Measurements from ENCODE around the gene RAB4B.

The RAB4B gene

GRCh38 chr19:40801426-40802299 lies 23.6 kb downstream of the RAB4B start (continued):
- TF ChIP-seq KLF17 (tag by site-specific recombination; IDR thresholded peaks at IDR 0.05) (no peak), WT1 (tag by site-specific recombination; IDR thresholded peaks at IDR 0.05) (peak; percentile 68), ZBTB48 (tag by site-specific recombination; IDR thresholded peaks at IDR 0.05) (peak; percentile 56; the same call in 1 of the 2 replicates), ZNF214 (tag by site-specific recombination; IDR thresholded peaks at IDR 0.05; ENCODE audit: borderline replicate concordance) (no peak)

DNA sequence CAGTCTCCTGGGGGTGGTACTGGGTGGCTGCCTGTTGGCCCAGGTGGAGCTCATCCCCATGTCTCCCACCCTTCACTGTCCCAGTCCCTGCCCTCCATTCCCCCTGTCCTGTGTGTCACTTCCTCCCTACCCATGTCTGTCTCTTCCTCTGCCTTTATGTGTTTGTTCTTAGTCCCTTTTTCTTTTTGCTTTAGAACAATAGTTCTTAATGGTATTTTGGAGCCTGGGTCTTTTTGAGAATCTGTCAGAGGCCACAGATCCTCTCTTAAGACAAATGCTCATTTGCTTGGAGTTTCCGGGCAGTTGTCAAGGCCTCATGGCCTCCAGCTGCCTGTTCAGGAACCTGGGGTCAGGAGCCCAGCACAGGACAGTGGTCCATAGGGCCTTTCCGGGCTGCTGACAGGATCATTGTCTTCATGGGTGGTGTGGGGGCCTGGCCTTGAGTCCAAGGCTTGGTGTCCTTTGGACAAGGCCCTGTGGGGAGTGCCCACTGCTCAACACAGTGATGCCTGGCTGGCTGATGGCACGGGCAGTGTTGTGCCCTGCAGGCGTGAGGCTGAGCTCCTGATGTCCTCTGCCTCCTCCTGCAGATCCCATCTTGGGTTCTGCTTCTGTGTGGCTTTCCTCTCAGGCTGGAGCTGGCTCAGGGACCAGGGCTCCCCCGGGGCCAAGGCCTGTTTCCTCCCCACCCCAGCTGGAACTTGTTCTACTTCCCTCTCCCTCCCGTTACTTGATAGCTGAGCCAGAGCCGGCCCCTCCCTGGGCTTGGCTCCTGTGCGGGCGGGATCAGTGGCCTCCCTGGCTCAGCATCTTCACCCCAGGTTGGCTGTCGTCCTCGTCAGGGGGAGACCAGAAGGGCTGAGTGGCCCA lies 24.5 kb downstream of the RAB4B start:
- Histone ChIP-seq H3K9me3 (ENCODE audit: control insufficient read depth, insufficient read depth, low read depth, low read length) (no peaks in the 10 kb centered on the region), H3K27ac (ENCODE audit: extremely low read depth, low read depth, low read length) (peak overlapping the region; percentile 67; the same call in 1 of the 2 replicates), H3K4me3 (ENCODE audit: low read depth, low read length) (no peak overlapping the region), H3K36me3 (ENCODE audit: control insufficient read depth in 2 of 2, insufficient read depth in 1 of 2, low read length in 2 of 2) (peaks cover 41 to 58% of the 10 kb centered on the region in 2 experiments), H3K4me1 (ENCODE audit: control insufficient read depth, insufficient read depth, low read length) (peaks cover 80% of the 10 kb centered on the region)
- ChIA-PET CTCF (interaction anchor here (0.8 to 1.1 kb wide), 5 partner anchors 9 to 173 kb away, joined by 3 to 4 read pairs (median 3); no protein-coding TSS in a partner anchor), POLR2A (interaction anchor here (0.7 to 8.6 kb wide), 3 partner anchors 25 to 53 kb away, joined by 3 to 86 read pairs (median 56); partner anchors contain the start of genes ACTMAP, RAB4B and SNRPA)
- no peak for TF ChIP-seq ZNF791 (tag by site-specific recombination; IDR thresholded peaks at IDR 0.05)
- no peak for TF ChIP-seq KLF16 (tag by site-specific recombination; IDR thresholded peaks at IDR 0.05)
- no peak for TF ChIP-seq ZIC2 (tag by site-specific recombination; IDR thresholded peaks at IDR 0.05)
- no peak for TF ChIP-seq ZNF416 (tag by site-specific recombination; IDR thresholded peaks at IDR 0.05)
- TF ChIP-seq ZNF521 (tag by site-specific recombination; IDR thresholded peaks at IDR 0.05): no peak
- no peak for TF ChIP-seq ZNF449 (tag by site-specific recombination; IDR thresholded peaks at IDR 0.05)
- TF ChIP-seq ZNF548 (tag by site-specific recombination; IDR thresholded peaks at IDR 0.05): no peak
- no peak for TF ChIP-seq ZNF585B (tag by site-specific recombination; IDR thresholded peaks at IDR 0.05)
- peak; percentile 89 for TF ChIP-seq ZBTB48 (tag by site-specific recombination; IDR thresholded peaks at IDR 0.05)
- TF ChIP-seq ZFP69B (tag by site-specific recombination; IDR thresholded peaks at IDR 0.05): no peak
- TF ChIP-seq ZNF530 (tag by site-specific recombination; IDR thresholded peaks at IDR 0.05; ENCODE audit: low read depth): no peak
- TF ChIP-seq ZNF513 (tag by site-specific recombination; IDR thresholded peaks at IDR 0.05): no peak
- no peak for TF ChIP-seq ZNF174 (tag by site-specific recombination; IDR thresholded peaks at IDR 0.05)
- no peak for TF ChIP-seq KLF10 (tag by site-specific recombination; IDR thresholded peaks at IDR 0.05)
- no peak for TF ChIP-seq ZNF26 (tag by site-specific recombination; IDR thresholded peaks at IDR 0.05)
- TF ChIP-seq ZNF664 (tag by site-specific recombination; IDR thresholded peaks at IDR 0.05): no peak
- TF ChIP-seq ZNF350 (tag by site-specific recombination; IDR thresholded peaks at IDR 0.05): no peak
- no peak for TF ChIP-seq ZNF423 (tag by site-specific recombination; IDR thresholded peaks at IDR 0.05)
- no peak for TF ChIP-seq BCL11B (tag by site-specific recombination; IDR thresholded peaks at IDR 0.05; ENCODE audit: low read depth)
- TF ChIP-seq ZNF510 (tag by site-specific recombination; IDR thresholded peaks at IDR 0.05; ENCODE audit: insufficient replicate concordance): no peak
- peak; percentile 43 for TF ChIP-seq SP2 (tag by site-specific recombination; IDR thresholded peaks at IDR 0.05)
- TF ChIP-seq ZNF266 (tag by site-specific recombination; IDR thresholded peaks at IDR 0.05; ENCODE audit: low read depth): no peak
- TF ChIP-seq ZNF121 (tag by site-specific recombination; IDR thresholded peaks at IDR 0.05): no peak
- TF ChIP-seq ZNF398 (tag by site-specific recombination; IDR thresholded peaks at IDR 0.05): peak; percentile 56; the same call in 1 of the 2 replicates
